Cardiac fibroblast (primary cell): Measurements from ENCODE around the gene UBE2U.
A peak's percentile ranks its signal among the peaks of the same experiment; 100 is the strongest.

ENCODE experiments used
- DNase-seq, 2 donors: peaks; one replicate each; pipeline versions ENCODE4 v3.0.0 to v3.0.0-alpha.2; 2010; ENCODE audit warnings: low read depth in 2 of 2
- H3K4me3 ChIP-seq, 2 donors: replicated peaks in 1 of 2; 1 replicate in 1 of 2; 2 replicates in 1 of 2; pipeline ENCODE4 v1.5.1; 2011; ENCODE audit warnings: low read depth in 2 of 2, low read length in 2 of 2, mild to moderate bottlenecking in 2 of 2, moderate library complexity in 1 of 2
- TF ChIP-seq, protein P1 (sequence below): IDR thresholded peaks from one replicate; pipeline ENCODE4 v1.5.1; 2011; ENCODE audit warnings: low read depth, mild to moderate bottlenecking, low read length, inconsistent platforms

The UBE2U gene

DNA sequence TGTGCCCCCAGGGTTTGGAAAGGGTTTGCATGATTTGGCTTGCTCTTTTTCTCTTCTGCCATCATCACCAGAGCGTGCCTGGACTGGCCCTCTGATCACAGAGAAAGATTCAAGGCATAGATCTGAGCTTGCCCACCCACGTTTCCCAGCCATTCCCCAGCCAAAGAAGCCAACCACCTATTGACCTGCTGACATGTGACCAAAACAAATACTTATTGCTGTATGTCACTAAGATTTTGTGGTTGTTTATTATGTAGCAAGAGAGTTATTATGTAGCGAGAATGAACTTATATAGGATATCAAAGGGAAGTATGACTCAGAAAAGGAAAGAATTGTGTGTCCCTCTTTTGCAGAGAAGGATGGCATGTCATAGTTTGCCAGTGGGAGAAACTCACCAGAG, 59.9 kb downstream of the UBE2U start:
- TF ChIP-seq, protein P1, sequence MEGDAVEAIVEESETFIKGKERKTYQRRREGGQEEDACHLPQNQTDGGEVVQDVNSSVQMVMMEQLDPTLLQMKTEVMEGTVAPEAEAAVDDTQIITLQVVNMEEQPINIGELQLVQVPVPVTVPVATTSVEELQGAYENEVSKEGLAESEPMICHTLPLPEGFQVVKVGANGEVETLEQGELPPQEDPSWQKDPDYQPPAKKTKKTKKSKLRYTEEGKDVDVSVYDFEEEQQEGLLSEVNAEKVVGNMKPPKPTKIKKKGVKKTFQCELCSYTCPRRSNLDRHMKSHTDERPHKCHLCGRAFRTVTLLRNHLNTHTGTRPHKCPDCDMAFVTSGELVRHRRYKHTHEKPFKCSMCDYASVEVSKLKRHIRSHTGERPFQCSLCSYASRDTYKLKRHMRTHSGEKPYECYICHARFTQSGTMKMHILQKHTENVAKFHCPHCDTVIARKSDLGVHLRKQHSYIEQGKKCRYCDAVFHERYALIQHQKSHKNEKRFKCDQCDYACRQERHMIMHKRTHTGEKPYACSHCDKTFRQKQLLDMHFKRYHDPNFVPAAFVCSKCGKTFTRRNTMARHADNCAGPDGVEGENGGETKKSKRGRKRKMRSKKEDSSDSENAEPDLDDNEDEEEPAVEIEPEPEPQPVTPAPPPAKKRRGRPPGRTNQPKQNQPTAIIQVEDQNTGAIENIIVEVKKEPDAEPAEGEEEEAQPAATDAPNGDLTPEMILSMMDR = no peak
- peak in 1 of 2 donors; percentile 20 for DNase-seq
- H3K4me3 ChIP-seq = no peak overlapping the region

DNA sequence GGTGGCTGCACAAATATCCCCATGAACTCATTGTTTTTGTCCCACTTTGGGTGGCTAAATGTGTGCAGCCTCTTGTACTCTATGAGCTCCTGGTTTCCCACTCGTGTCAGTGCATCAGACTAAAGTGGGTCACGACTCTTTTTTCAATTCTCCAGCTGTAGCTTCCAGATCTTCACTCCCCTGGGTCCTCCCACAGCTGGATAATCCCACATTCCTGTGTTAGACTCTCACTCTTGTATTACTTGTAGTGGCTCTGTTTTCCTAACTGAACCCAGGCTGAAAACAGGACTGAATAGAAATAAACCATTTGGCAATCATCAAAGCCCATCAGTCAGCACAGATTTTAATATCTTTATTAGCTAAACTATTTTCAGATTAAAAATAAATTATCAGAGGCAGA, 60.4 kb downstream of the UBE2U start:
- no peak for DNase-seq
- TF ChIP-seq, protein P1 = no peak
- H3K4me3 ChIP-seq = no peak overlapping the region

DNA sequence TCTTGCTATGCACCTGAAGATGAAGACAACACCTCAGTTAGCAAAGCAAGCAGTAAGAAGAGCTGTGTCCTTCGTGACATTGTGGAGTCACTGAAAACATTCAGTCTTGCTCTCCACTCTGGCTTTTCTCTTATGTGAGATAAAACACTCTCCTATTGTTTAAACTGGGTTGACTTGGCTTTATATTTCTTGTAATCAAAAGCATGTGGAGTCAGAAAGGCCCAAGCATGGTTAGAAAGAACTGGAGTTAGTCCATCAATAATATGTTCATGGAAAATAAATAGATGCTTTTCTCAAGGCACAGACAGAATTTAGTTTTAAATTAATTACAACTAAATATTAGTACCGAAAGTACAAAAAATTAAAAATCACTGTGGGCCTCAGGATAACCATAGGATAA, 61.7 kb downstream of the UBE2U start:
- no peak overlapping the region for H3K4me3 ChIP-seq
- DNase-seq = no peak
- TF ChIP-seq, protein P1 = no peak

DNA sequence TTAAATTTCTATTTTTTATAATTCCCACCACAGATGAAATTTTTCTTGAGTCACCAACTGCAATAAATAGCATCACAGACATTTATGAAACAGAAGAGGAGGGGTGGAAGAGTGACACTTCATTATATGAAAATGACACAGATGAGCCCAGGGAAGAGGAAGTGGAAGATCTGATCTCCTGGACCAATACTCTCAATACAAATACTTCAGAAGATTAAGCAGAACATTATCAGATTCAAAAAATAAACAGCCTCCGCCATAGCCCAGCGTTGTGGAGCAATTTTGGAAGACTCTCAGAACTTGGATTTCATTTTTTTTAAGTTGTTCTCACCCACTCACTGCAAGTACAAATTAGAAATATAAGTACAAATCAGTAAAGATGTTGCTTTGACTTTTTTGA, 63.6 kb downstream of the UBE2U start:
- TF ChIP-seq, protein P1 = no peak

DNA sequence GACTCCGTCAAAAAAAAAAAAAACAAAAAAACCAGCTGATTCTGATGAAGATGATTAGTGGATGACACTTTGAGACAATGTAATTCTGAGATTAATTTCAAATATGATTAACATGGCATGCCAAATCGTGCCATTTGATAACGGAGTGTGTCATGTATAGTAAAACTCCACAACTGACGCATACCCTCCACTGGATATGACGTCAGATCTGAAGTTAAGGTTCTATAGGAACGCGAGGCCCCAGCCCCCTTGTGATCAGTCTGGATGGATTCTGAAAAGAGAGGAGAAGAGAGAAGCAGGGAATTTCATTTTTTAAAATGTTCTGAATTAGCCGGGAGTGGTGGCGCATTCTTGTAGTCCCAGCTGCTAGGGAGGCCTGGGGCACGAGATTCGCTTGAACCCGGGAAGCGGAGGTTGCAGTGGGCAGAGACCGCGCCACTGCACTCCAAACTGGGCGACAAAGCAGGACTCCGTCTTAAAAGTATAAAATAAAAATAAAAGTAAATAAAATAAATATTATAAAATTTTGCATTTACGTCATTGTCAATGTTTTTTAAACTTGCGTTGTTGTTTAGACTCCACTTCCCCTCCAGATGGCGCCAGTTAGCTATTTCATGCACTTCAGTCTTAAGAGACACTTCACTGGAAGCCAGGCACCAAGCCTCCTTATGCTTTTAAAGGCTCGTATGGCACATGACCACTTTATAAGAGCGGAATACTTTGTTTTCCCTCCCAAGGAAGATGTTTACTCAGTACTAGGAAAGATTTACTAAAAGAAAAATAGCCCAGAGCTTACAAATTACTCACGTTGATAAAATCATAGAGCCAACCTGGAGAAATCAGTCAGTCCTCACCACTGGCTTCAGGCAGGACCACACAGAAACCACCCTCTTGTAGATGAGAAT, 65.5 kb downstream of the UBE2U start:
- peak; percentile 92 for DNase-seq
- H3K4me3 ChIP-seq = no peak overlapping the region
- TF ChIP-seq, protein P1 = peak; percentile 72

More for the DNA sequence above, 63.6 kb downstream of the UBE2U start:
- no peak overlapping the region for H3K4me3 ChIP-seq
- no peak for DNase-seq

DNA sequence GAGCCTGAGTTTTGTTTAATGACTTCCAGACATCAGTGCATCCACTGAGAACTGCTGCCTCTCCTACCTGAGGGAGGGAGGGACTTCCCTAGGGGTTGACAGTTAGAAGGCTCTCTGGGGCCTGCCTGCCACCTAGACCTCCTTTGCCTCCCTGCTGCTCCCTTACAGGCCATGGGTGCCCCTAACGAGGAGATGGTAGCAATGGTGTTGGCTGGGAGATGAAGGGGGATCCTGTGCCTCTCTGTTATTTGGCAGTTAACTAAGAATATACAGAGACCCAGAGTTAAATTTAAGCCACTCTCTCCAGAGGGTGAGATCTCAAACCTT, 66.1 kb downstream of the UBE2U start:
- no peak for DNase-seq
- no peak overlapping the region for H3K4me3 ChIP-seq
- TF ChIP-seq, protein P1 = no peak
